A549 (cell line): ENCODE results near the gene CFL1. TPM values are rescaled to one million over a fixed set of nuclear protein-coding genes. Genes with fewer than 3 reads are reported as not detected.

Source experiments
- ATAC-seq, 2 experiments: fragments of 200-7000 bp in 1 of 2; fragments of >200 bp in 1 of 2; cut with Nextera tagmentation in 1 of 2; cut with Tn5 transposase in 1 of 2; 3 replicates each; pipeline versions ENCODE4 v1.8.0 to v1.9.1; 2018 to 2020; ENCODE audit warnings: mild to moderate bottlenecking in 1 of 2, moderate library complexity in 1 of 2
- CTCF ChIA-PET: fragments of 300-600 bp; sonication (Branson Sonifier 250); formaldehyde crosslinking; extraction: SDS; loops from one replicate; lab custom pipeline; 2021; ENCODE audit warnings: antibody characterized with exemption, inconsistent platforms; lab: Yijun Ruan, JAX
- POLR2A ChIA-PET: fragments of 350-600 bp; formaldehyde crosslinking; extraction: SDS; loops from one replicate; lab custom pipeline; 2021; ENCODE audit warnings: antibody characterized with exemption, inconsistent platforms; lab: Yijun Ruan, JAX
- DNase-seq, 2 experiments: peaks; one replicate each; pipeline versions ENCODE4 v3.0.0 to v3.0.0-alpha.2; 2011 to 2016; ENCODE audit warnings: low read depth in 1 of 2, low spot score in 1 of 2
- FAIRE-seq: peaks from 2 replicates; lab custom pipeline; 2011; peaks lifted over from hg19 to GRCh38; lab: Jason Lieb, UNC
- H3K27ac ChIP-seq, 2 experiments: fragments of >200 bp; sonication (Bioruptor Twin); formaldehyde crosslinking; 3 replicates each; pipeline ENCODE4 v1.5.1; 2016 to 2017
- H3K4me1 ChIP-seq: fragments of >200 bp; sonication (Bioruptor Twin); formaldehyde crosslinking; 3 replicates; pipeline ENCODE4 v1.6.1; 2016
- H3K4me2 ChIP-seq: fragments of >200 bp; sonication (Bioruptor Twin); formaldehyde crosslinking; 3 replicates; pipeline ENCODE4 v1.6.1; 2016
- H3K4me3 ChIP-seq: fragments of >200 bp; sonication (Bioruptor Twin); formaldehyde crosslinking; 3 replicates; pipeline ENCODE4 v1.5.1; 2016
- H3K9me3 ChIP-seq: fragments of >200 bp; sonication (Bioruptor Twin); formaldehyde crosslinking; 3 replicates; pipeline ENCODE4 v1.6.1; 2016
- CHD2 ChIP-seq: fragments of 150-350 bp; IDR thresholded peaks from 2 replicates; pipeline ENCODE4 v1.6.1; 2014; ENCODE audit warnings: low read length; ENCODE audit not compliant: partially characterized antibody
- ELK1 ChIP-seq: fragments of 150-350 bp; IDR thresholded peaks from 2 replicates; pipeline ENCODE4 v1.6.1; 2014; ENCODE audit warnings: low read depth, mild to moderate bottlenecking, low read length
- ESRRA ChIP-seq: fragments of 150-350 bp; IDR thresholded peaks from 2 replicates; pipeline ENCODE4 v1.6.1; 2014; ENCODE audit warnings: mild to moderate bottlenecking, low read length, borderline replicate concordance
- FOSB ChIP-seq: fragments of 250-450 bp; sonication (Bioruptor Pico); IDR thresholded peaks from 2 replicates; pipeline ENCODE4 v1.5.0; 2020; ENCODE audit warnings: mild to moderate bottlenecking, moderate library complexity
- GATA3 ChIP-seq: IDR thresholded peaks from 2 replicates; pipeline ENCODE4 v1.6.1; 2012; ENCODE audit warnings: borderline replicate concordance
- HEYL ChIP-seq: fragments of 250-450 bp; sonication (Bioruptor Pico); IDR thresholded peaks from 2 replicates; pipeline ENCODE4 v1.8.0; 2021; ENCODE audit warnings: mild to moderate bottlenecking, moderate library complexity
- HOXA7 ChIP-seq: fragments of 250-450 bp; sonication (Bioruptor Pico); IDR thresholded peaks from 2 replicates; pipeline ENCODE4 v1.5.0; 2020; ENCODE audit warnings: mild to moderate bottlenecking, moderate library complexity
- HOXB5 ChIP-seq: fragments of 250-450 bp; sonication (Bioruptor Pico); IDR thresholded peaks from 2 replicates; pipeline ENCODE4 v1.5.0; 2020; ENCODE audit warnings: mild to moderate bottlenecking, moderate library complexity
- POLR2AphosphoS2 ChIP-seq: conservative IDR thresholded peaks from 2 replicates; pipeline ENCODE4 v1.6.1; 2012; ENCODE audit warnings: low read length, improper control_type of control experiment, inconsistent platforms
- RAD21 ChIP-seq, 2 experiments: fragments of >200 bp in 1 of 2; sonication (Bioruptor Twin) in 1 of 2; formaldehyde crosslinking in 1 of 2; IDR thresholded peaks in 1 of 2; conservative IDR thresholded peaks in 1 of 2; 2 replicates in 1 of 2; 3 replicates in 1 of 2; pipeline ENCODE4 v1.6.1; 2012 to 2018; ENCODE audit warnings: inconsistent platforms in 1 of 2
- RARB ChIP-seq: fragments of 250-450 bp; sonication (Bioruptor Pico); IDR thresholded peaks from 2 replicates; pipeline ENCODE4 v1.8.0; 2021; ENCODE audit warnings: mild to moderate bottlenecking, moderate library complexity
- RFX5 ChIP-seq: fragments of 450-650 bp; IDR thresholded peaks from 2 replicates; pipeline ENCODE4 v1.7.1; 2014; ENCODE audit warnings: antibody characterized with exemption, mild to moderate bottlenecking, moderate library complexity
- SMC3 ChIP-seq: fragments of >200 bp; sonication (Bioruptor Twin); formaldehyde crosslinking; IDR thresholded peaks from 3 replicates; pipeline ENCODE4 v1.6.1; 2018; ENCODE audit warnings: inconsistent platforms
- TP53 ChIP-seq: fragments of 250-450 bp; sonication (Bioruptor Pico); IDR thresholded peaks from 2 replicates; pipeline ENCODE4 v1.5.0; 2021; ENCODE audit warnings: mild to moderate bottlenecking, moderate library complexity
- USF2 ChIP-seq: fragments of 450-650 bp; IDR thresholded peaks from 2 replicates; pipeline ENCODE4 v1.6.1; 2014; ENCODE audit warnings: antibody characterized with exemption
- WGBS: methylation state at CpG from one replicate; pipeline ENCODE4 v1.1.6; 2017; ENCODE audit errors: missing lambda C conversion rate; 5-methylcytosine and 5-hydroxymethylcytosine counted together
- polyA plus RNA-seq, 4 experiments: library from polyadenylated mRNA; depleted of rRNA in 3 of 4; stranded (reverse); fragments of >200 nt; fragmentation: RNase III in 1 of 4; extraction: RNeasy Plus Mini Kit Qiagen cat#74134 plus additional on column Dnase treatment in 1 of 4; gene quantifications; 2 replicates in 3 of 4; 3 replicates in 1 of 4; pipeline ENCODE4 v1.2.3, GENCODE V29; 2011 to 2017
- TF ChIP-seq, protein P1 (sequence below): fragments of >200 bp; sonication (Bioruptor Twin); formaldehyde crosslinking; IDR thresholded peaks from 3 replicates; pipeline ENCODE4 v1.5.1; 2016

The CFL1 gene
- polyA plus RNA-seq, 2 of the 4 experiments (the other 2 are of a cell fraction), result 1,591 to 1,780 TPM

DNA sequence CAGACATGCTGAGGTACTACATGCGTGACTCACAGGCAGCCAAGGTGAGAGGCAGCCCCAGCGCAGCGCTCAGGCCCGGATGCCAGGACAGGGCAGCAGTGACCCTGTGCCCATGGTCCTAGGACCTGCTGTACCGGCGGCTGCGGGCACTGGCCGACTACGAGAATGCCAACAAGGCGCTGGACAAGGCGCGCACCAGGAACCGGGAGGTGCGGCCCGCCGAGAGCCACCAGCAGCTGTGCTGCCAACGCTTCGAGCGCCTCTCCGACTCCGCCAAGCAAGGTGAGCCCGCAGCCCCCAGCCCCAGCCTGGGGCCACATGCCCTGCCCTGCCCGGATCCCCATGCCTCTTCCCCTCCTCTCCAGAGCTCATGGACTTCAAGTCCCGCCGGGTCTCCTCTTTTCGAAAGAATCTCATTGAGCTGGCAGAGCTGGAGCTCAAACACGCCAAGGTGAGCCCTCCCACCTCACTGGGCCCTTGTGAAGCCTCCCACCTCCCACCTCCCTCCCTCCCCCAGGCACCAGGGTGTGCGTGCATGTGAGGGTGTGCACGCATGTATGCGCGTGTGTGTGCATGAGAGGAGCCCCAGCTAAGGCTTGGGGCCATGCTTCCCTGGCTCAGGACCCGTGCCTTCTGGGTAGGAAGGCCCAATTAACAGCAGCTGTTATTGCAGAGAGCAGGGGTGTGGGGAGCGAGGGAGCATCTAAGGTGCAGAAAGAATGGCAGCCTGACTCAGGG lies 5.3 kb downstream of the CFL1 start (continued):
- TF ChIP-seq, protein P1, sequence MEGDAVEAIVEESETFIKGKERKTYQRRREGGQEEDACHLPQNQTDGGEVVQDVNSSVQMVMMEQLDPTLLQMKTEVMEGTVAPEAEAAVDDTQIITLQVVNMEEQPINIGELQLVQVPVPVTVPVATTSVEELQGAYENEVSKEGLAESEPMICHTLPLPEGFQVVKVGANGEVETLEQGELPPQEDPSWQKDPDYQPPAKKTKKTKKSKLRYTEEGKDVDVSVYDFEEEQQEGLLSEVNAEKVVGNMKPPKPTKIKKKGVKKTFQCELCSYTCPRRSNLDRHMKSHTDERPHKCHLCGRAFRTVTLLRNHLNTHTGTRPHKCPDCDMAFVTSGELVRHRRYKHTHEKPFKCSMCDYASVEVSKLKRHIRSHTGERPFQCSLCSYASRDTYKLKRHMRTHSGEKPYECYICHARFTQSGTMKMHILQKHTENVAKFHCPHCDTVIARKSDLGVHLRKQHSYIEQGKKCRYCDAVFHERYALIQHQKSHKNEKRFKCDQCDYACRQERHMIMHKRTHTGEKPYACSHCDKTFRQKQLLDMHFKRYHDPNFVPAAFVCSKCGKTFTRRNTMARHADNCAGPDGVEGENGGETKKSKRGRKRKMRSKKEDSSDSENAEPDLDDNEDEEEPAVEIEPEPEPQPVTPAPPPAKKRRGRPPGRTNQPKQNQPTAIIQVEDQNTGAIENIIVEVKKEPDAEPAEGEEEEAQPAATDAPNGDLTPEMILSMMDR, result no peak
- no peak for TF ChIP-seq ELK1
- no peak for TF ChIP-seq HOXB5 (CRISPR knock-in tag)
- no peak for TF ChIP-seq RFX5
- TF ChIP-seq SMC3, result no peak
- no peak for TF ChIP-seq CHD2
- TF ChIP-seq ESRRA, result no peak
- 0 out of 2 replicates have a peak, but pooled peaks have one; percentile 65 for TF ChIP-seq TP53 (CRISPR knock-in tag)
- no peak for TF ChIP-seq RAD21 (conservative IDR thresholded peaks at IDR 0.05 in 1 of 2, IDR thresholded peaks at IDR 0.05 in 1 of 2)
- TF ChIP-seq USF2, result no peak

- no peak for DNase-seq
- ChIA-PET POLR2A (interaction anchor here (0.7 to 1.3 kb wide), 3 partner anchors 9 to 38 kb away, joined by 3 to 7 read pairs (median 4); partner anchors contain the start of genes CCDC85B, FIBP and MUS81), CTCF (interaction anchor here (0.6 to 7.5 kb wide), 17 partner anchors 8 to 506 kb away, joined by 3 to 45 read pairs (median 4); partner anchors contain the start of genes KAT5 and MUS81)
- no peak overlapping the region for H3K27ac ChIP-seq
- TF ChIP-seq POLR2AphosphoS2 (peak; percentile 77), FOSB (peak; percentile 12; the same call in 1 of the 2 replicates), RFX5 (no peak), RARB (CRISPR knock-in tag) (0 out of 2 replicates have a peak, but pooled peaks have one; percentile 29), GATA3 (no peak), HOXA7 (0 out of 2 replicates have a peak, but pooled peaks have one; percentile 69), HEYL (CRISPR knock-in tag) (no peak)
- TF ChIP-seq, protein P1, result no peak
- H3K4me3 ChIP-seq, result no peak overlapping the region
- H3K4me1 ChIP-seq, result peaks cover 23% of the 10 kb centered on the region
- FAIRE-seq, result no peak
- ATAC-seq, result peak in 1 of 2 experiments; percentile 4; a peak in 3 of 6 replicates
- WGBS, result 90% methylated on average over 8 of the region's 10 CpGs
- no peaks in the 10 kb centered on the region for H3K9me3 ChIP-seq
- H3K4me2 ChIP-seq, result no peak overlapping the region
These were observed 6.0 kb downstream of the CFL1 start for GRCh38 chr11:65851811-65852507.
